Mammary epithelial cell (primary cell): ENCODE measurements around the gene ALDOB.

ENCODE experiments used
- CTCF ChIP-seq, 2 donors: IDR thresholded peaks in 1 of 2; conservative IDR thresholded peaks in 1 of 2; 2 replicates each; pipeline ENCODE4 v1.5.1; 2011 to 2012; ENCODE audit warnings: inconsistent platforms in 2 of 2, low read length in 2 of 2, mild to moderate bottlenecking in 2 of 2, control low read depth in 1 of 2, low read depth in 1 of 2; ENCODE audit not compliant: insufficient read depth in 1 of 2; ENCODE audit errors: extremely low read depth in 1 of 2
- EZH2 ChIP-seq: IDR thresholded peaks from 2 replicates; pipeline ENCODE4 v1.6.1; 2012; ENCODE audit warnings: low read length, inconsistent platforms, borderline replicate concordance

- no peak for TF ChIP-seq CTCF (conservative IDR thresholded peaks at IDR 0.05 in 1 of 2, IDR thresholded peaks at IDR 0.05 in 1 of 2; ENCODE audit: extremely low read depth in 1 of 2, insufficient read depth in 1 of 2, low read depth in 1 of 2, low read length in 2 of 2)
- no peak for TF ChIP-seq EZH2
These were observed 53.7 kb downstream of the ALDOB start for GRCh38 chr9:101381833-101382342.
